Gastroesophageal sphincter (tissue), 4 donors: ENCODE results near the gene LCP1. TPM values are rescaled to one million over a fixed set of nuclear protein-coding genes. Genes with fewer than 3 reads are reported as not detected.

Experiments
- ATAC-seq: fragments of 150-250 bp; one replicate; pipeline ENCODE4 v1.9.1; 2016; ENCODE audit warnings: mild to moderate bottlenecking, moderate library complexity
- H3K27ac ChIP-seq, 4 donors: fragments of 200-600 bp; sonication (generic) in 3 of 4; 1 replicate in 3 of 4; 2 replicates in 1 of 4; pipeline ENCODE4 v1.5.1; 2016 to 2019
- H3K27me3 ChIP-seq: fragments of 200-600 bp; sonication (generic); one replicate; pipeline ENCODE4 v1.5.1; 2019
- H3K36me3 ChIP-seq, 2 donors: fragments of 200-600 bp; sonication (generic); one replicate each; pipeline ENCODE4 v1.5.1; 2019; ENCODE audit warnings: control low read depth in 1 of 2
- H3K4me1 ChIP-seq, 3 donors: fragments of 200-600 bp; sonication (generic); 1 replicate in 2 of 3; 2 replicates in 1 of 3; pipeline ENCODE4 v1.5.1; 2016 to 2019; ENCODE audit warnings: control low read depth in 2 of 3
- H3K4me3 ChIP-seq, 2 donors: fragments of 200-600 bp; sonication (generic); one replicate each; pipeline ENCODE4 v1.5.1; 2019; ENCODE audit warnings: mild to moderate bottlenecking in 1 of 2, moderate library complexity in 1 of 2
- H3K9me3 ChIP-seq, 3 donors: fragments of 200-600 bp; sonication (generic); one replicate each; pipeline ENCODE4 v1.5.1; 2017 to 2019; ENCODE audit warnings: control low read depth in 2 of 3
- EP300 ChIP-seq: sonication (generic); formaldehyde crosslinking; IDR thresholded peaks from one replicate; pipeline ENCODE4 v1.6.1; 2017; ENCODE audit warnings: antibody characterized with exemption, mild to moderate bottlenecking
- POLR2A ChIP-seq, 2 donors: fragments of 450-650 bp; IDR thresholded peaks; one replicate each; pipeline ENCODE4 v1.6.1; 2017; ENCODE audit warnings: antibody characterized with exemption in 2 of 2, mild to moderate bottlenecking in 2 of 2, moderate library complexity in 1 of 2
- POLR2AphosphoS5 ChIP-seq: sonication (generic); formaldehyde crosslinking; IDR thresholded peaks from one replicate; pipeline ENCODE4 v1.6.1; 2017; ENCODE audit warnings: antibody characterized with exemption
- WGBS, 2 donors: methylation state at CpG; one replicate each; pipeline ENCODE4 v1.1.5; 2018; ENCODE audit warnings: low coverage in 1 of 2; 5-methylcytosine and 5-hydroxymethylcytosine counted together
- total RNA-seq, 4 donors: library from RNA; depleted of rRNA; stranded (reverse); fragments of >200 nt; gene quantifications; one replicate each; pipeline ENCODE4 v1.1.0, GENCODE V29; 2016
- TF ChIP-seq, protein P1 (sequence below), 4 experiments: fragments of 200-600 bp in 2 of 4; fragments of 450-650 bp in 2 of 4; sonication (generic) in 1 of 4; IDR thresholded peaks; one replicate each; pipeline ENCODE4 v1.5.1; 2017 to 2019; ENCODE audit warnings: antibody characterized with exemption in 4 of 4, mild to moderate bottlenecking in 2 of 4, moderate library complexity in 2 of 4

LCP1 gene
- total RNA-seq, 4 donors from 2014 or later = 9.0 to 48.9 (median 27.8) TPM

DNA sequence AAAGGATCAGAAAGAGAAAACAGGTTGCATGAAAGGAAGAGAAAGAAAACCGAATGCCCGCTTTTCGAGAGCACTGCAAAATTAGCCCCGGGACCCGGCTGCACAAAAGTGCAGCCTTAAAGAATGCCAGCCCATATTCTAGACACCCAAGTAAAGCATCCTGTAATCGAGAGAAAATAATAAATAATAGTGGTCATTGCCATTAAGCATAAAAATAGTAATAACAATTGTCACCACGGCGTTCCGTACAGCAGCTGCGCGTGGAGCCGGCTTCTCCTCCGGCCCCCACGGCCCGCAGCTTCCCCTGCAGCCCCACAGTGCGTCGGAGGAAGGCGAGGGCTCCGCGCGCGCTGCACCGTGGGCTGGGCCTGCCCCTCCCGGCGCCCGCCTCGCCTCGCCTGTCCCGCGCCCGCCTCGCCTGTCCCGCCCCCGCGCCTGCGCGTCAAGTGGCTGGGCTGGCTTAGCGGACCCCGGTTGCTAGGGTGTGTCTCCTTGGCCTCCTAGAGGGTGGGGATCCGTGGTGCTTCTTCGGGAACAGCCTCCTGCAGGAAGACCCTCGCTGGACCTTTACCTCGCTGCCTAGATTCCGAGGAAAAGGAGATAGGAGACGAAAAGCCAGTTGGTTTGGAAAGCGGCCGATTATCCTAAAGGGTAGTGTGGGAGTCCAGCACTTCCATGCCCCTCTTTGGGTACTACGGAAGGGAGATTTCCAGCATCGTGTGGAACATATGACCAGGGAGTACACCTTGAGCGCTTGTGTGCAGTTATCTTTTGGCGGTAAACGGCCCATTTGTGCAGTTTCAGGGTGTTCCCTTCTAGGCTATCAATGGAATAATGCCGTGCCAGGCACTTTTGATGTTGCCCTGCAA, 29.7 kb upstream of the LCP1 start, which contains the start of gene LRRC63:
Gene LRRC63, plus strand, starts transcription at position 446 of the 869 bp plus-strand sequence. CDS start 1,107 bp downstream, outside the sequence.
- H3K4me3 ChIP-seq = peak within 1 kb of the TSS; percentile 41 to 53
- H3K36me3 ChIP-seq = no peaks in the 10 kb centered on the region
- peaks cover 2% of the 10 kb centered on the region for H3K27me3 ChIP-seq
- peak within 1 kb of the TSS in 2 of 4 donors; percentile 33 to 41 for H3K27ac ChIP-seq
- peaks cover 0 to 13% (median 4%) of the 10 kb centered on the region in 3 donors for H3K4me1 ChIP-seq
- peaks cover 0 to 12% (median 0%) of the 10 kb centered on the region in 3 donors for H3K9me3 ChIP-seq
- 0 to 2% methylated on average over 6 to 19 of the region's 53 CpGs for WGBS, 2 donors
- TF ChIP-seq POLR2A (IDR thresholded peaks at IDR 0.05) (peak in 1 of 2 donors; percentile 29), POLR2AphosphoS5 (no peak)
- peak; percentile 94 for ATAC-seq

DNA sequence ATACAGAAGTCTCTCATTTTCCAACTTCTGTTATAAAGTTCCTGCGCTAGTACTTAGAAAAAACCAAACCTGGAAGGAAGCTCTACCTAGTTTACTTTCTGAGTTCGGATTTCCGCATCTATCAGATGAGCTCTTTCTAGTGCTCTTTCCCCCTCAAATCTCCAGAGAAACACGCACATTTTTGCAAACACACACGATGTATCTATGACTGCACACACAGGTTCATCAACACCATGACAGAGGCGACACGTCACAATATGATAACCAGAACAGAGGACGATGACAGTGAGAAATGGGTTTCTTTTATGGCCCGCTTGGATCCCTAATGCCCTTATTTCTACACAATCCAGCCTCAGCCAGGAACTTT, 29.1 kb upstream of the LCP1 start:
- WGBS, 2 donors = 8 to 9% methylated on average over 7 to 9 of the region's 9 CpGs
- ATAC-seq = peak; percentile 40
- TF ChIP-seq POLR2A (IDR thresholded peaks at IDR 0.05) (no peak), EP300 (no peak), POLR2AphosphoS5 (no peak)
- TF ChIP-seq, protein P1, sequence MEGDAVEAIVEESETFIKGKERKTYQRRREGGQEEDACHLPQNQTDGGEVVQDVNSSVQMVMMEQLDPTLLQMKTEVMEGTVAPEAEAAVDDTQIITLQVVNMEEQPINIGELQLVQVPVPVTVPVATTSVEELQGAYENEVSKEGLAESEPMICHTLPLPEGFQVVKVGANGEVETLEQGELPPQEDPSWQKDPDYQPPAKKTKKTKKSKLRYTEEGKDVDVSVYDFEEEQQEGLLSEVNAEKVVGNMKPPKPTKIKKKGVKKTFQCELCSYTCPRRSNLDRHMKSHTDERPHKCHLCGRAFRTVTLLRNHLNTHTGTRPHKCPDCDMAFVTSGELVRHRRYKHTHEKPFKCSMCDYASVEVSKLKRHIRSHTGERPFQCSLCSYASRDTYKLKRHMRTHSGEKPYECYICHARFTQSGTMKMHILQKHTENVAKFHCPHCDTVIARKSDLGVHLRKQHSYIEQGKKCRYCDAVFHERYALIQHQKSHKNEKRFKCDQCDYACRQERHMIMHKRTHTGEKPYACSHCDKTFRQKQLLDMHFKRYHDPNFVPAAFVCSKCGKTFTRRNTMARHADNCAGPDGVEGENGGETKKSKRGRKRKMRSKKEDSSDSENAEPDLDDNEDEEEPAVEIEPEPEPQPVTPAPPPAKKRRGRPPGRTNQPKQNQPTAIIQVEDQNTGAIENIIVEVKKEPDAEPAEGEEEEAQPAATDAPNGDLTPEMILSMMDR (IDR thresholded peaks at IDR 0.05) = no peak
- Histone ChIP-seq H3K4me1 (peaks cover 0 to 13% (median 4%) of the 10 kb centered on the region in 3 donors), H3K27ac (no peak overlapping the region), H3K9me3 (peaks cover 0 to 5% (median 0%) of the 10 kb centered on the region in 3 donors), H3K4me3 (peak overlapping the region; percentile 41 to 53), H3K36me3 (no peaks in the 10 kb centered on the region), H3K27me3 (peaks cover 4% of the 10 kb centered on the region)

DNA sequence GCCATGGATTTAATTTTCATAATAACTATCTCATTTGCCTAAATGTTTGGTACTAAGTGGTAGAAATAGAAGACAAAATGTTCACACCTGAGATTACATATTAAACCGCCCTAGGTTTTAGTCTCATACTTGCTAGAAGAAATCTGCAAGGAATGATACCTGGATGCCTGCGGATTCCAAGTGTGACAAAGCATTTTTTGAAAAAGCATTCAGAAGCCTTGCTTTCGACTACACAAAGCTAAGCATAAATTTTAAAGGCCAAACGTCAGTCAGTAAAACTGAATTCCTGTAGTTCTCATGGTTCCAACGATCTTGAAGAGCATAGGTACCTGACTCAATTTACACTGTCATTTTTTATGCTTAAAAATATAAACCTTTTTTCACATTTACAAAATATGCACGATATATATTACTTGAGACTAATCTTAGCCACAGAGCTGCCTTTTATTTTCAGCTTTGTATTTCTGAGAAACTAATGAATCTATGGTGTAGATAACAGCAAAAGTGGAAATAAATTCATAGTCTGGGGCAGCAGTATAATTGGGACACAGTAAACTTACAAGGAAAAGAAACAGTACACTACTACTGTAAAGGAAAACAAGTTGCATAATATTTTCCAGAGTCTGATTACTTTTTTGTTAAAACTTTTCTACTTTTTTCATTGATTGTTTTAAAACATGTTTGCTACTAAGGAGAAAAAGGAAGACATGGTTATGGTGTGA, 28.5 kb upstream of the LCP1 start:
- no peak overlapping the region for H3K27ac ChIP-seq
- 76 to 83% methylated on average over 6 of the region's 6 CpGs for WGBS, 2 donors
- H3K27me3 ChIP-seq = peaks cover 4% of the 10 kb centered on the region
- no peaks in the 10 kb centered on the region for H3K36me3 ChIP-seq
- TF ChIP-seq EP300 (no peak), POLR2A (IDR thresholded peaks at IDR 0.05) (no peak), POLR2AphosphoS5 (no peak)
- TF ChIP-seq, protein P1 (IDR thresholded peaks at IDR 0.05) = no peak
- H3K9me3 ChIP-seq = no peaks in the 10 kb centered on the region
- ATAC-seq = no peak
- H3K4me1 ChIP-seq = peaks cover 0 to 13% (median 4%) of the 10 kb centered on the region in 3 donors
- H3K4me3 ChIP-seq = peak overlapping the region in 1 of 2 donors; percentile 53

GRCh38 chr13:46207828-46208227, 25.9 kb upstream of the LCP1 start:
- WGBS, 2 donors = no CpG with 5 or more reads among the region's 7 CpGs

GRCh38 chr13:46206143-46206542, 24.2 kb upstream of the LCP1 start:
- no peak overlapping the region for H3K27ac ChIP-seq
- H3K27me3 ChIP-seq = peaks cover 4% of the 10 kb centered on the region
- H3K4me3 ChIP-seq = no peak overlapping the region
- H3K9me3 ChIP-seq = no peaks in the 10 kb centered on the region
- H3K4me1 ChIP-seq = peaks cover 0 to 7% (median 0%) of the 10 kb centered on the region in 3 donors
- WGBS, 2 donors = 84 to 100% methylated on average over 1 of the region's 1 CpG
- no peak for TF ChIP-seq EP300
- TF ChIP-seq POLR2A (IDR thresholded peaks at IDR 0.05) = no peak
- TF ChIP-seq, protein P1 (IDR thresholded peaks at IDR 0.05) = no peak
- TF ChIP-seq POLR2AphosphoS5 = no peak
- no peak for ATAC-seq
- no peaks in the 10 kb centered on the region for H3K36me3 ChIP-seq

More at GRCh38 chr13:46207828-46208227, 25.9 kb upstream of the LCP1 start:
- ATAC-seq = no peak
- Histone ChIP-seq H3K36me3 (no peaks in the 10 kb centered on the region), H3K4me3 (no peak overlapping the region), H3K27me3 (peaks cover 4% of the 10 kb centered on the region), H3K27ac (no peak overlapping the region), H3K4me1 (peaks cover 0 to 13% (median 4%) of the 10 kb centered on the region in 3 donors), H3K9me3 (no peaks in the 10 kb centered on the region)
- TF ChIP-seq EP300 (no peak), POLR2AphosphoS5 (no peak), POLR2A (IDR thresholded peaks at IDR 0.05) (no peak)
- TF ChIP-seq, protein P1 (IDR thresholded peaks at IDR 0.05) = no peak
